Measurements from ENCODE around the gene NME5.

Gene NME5

DNA sequence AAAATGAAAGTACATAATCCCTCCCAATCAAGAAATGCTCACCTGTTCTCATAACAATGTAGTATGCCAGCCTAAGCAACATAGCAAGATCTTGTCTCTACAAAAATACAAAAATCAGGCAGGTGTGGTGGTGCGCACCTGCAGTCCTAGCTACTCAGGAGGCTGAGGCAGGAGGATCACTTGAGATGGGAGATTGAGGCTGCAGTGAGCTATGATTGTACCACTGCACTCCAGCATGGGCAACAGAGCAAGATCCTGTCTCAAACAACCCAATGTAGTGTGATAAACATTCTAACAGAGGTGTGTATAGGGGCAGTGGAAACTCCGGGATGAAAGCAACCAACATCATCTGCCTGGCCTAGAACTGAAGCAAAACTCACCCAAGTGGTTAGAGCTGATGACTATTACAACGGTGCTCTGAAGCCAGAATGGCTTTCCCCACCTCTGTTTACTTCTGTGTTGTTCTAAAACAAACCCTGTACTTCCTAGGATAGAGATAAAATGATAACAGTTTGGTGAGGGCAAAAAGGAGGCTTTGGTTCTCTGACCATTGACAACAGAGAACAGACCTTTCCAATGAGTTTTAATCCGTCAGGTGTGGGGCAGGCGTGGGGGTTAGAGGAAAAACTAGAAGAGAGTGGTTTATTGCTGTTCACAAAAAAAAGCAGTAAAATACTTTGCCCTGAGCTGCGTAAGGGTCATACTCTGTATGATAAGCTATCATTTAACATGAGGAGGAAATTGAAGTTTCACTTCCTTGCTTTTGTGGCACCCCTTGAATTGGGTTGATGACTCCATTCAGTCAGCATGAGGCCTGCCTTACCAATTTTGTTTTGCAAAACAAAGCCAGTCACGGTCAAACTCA lies 36.5 kb downstream of the NME5 start:
- in situ Hi-C loops (cut with HindIII; ENCODE audit: low sequenced_read_pairs) = no loop called here
- TF ChIP-seq, protein P1, sequence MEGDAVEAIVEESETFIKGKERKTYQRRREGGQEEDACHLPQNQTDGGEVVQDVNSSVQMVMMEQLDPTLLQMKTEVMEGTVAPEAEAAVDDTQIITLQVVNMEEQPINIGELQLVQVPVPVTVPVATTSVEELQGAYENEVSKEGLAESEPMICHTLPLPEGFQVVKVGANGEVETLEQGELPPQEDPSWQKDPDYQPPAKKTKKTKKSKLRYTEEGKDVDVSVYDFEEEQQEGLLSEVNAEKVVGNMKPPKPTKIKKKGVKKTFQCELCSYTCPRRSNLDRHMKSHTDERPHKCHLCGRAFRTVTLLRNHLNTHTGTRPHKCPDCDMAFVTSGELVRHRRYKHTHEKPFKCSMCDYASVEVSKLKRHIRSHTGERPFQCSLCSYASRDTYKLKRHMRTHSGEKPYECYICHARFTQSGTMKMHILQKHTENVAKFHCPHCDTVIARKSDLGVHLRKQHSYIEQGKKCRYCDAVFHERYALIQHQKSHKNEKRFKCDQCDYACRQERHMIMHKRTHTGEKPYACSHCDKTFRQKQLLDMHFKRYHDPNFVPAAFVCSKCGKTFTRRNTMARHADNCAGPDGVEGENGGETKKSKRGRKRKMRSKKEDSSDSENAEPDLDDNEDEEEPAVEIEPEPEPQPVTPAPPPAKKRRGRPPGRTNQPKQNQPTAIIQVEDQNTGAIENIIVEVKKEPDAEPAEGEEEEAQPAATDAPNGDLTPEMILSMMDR (IDR thresholded peaks at IDR 0.05; ENCODE audit: low read depth, low read length, missing control alignments) = no peak
- no peak for DNase-seq (ENCODE audit: low read depth)
- no peak overlapping the region for H3K4me3 ChIP-seq (ENCODE audit: low read depth, low read length)

DNA sequence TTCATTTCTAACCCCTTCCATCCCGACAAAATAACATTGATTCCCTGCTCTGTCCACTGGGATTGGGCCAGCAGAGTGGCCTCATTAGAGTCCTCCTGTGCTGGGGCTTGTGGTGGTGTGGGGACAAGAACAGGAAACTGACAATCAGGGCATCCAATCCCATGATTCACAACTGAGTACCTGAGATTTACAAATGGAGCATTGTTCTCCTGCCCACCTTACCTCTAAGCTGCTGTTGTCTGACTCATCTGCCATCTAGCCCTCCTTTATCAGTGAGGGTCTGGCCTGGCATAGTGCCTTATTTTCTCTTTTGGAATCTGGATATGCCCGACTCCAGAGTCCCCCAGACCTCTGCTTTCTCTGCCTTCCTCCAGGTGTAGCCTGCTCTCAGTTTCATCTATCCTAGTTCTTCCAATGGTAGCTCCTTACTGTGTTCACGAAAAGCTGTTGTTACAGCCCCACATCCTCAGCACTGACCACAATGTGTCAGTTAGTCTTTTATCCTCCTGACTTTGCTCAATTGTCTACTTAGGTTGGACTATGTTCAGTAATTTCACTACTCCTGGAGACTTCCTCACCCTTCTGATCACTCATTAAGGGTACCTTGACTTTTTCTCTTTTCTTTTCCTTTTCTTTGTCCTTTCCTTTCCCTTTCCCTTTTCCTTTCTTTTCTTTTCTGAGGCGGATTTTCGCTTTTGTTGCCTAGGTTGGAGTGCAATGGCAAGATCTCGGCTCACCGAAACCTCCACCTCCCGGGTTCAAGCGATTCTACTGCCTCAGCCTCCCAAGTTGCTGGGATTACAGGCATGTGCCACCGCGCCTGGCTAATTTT lies 42.0 kb downstream of the NME5 start:
- TF ChIP-seq, protein P1 (IDR thresholded peaks at IDR 0.05; ENCODE audit: low read depth, low read length, missing control alignments) = no peak
- H3K4me3 ChIP-seq (ENCODE audit: low read depth, low read length) = no peak overlapping the region
- DNase-seq (ENCODE audit: low read depth) = no peak
- in situ Hi-C loops (cut with HindIII; ENCODE audit: low sequenced_read_pairs) = no loop called here

DNA sequence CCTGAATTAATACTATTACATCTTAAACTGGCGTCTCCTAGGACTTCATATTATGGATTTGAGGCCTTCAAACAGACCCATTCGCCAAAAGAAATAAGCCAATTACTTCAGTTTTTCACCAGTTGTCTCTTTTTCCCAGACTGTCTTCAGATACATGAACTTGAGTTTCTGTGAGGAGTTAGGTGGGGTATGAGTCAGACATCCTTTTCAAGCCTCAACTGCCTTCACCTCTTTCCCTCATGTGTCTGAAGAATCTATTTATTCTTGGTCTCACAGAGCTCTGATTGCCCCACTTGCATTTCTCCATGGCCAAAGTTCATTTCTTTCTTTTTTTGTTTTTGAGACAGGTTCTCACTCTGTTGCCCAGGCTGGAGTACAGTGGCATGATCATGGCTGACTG lies 42.9 kb downstream of the NME5 start:
- TF ChIP-seq, protein P1 (IDR thresholded peaks at IDR 0.05; ENCODE audit: low read depth, low read length, missing control alignments) = no peak
- in situ Hi-C loops (cut with HindIII; ENCODE audit: low sequenced_read_pairs) = no loop called here
- no peak overlapping the region for H3K4me3 ChIP-seq (ENCODE audit: low read depth, low read length)
- no peak for DNase-seq (ENCODE audit: low read depth)

DNA sequence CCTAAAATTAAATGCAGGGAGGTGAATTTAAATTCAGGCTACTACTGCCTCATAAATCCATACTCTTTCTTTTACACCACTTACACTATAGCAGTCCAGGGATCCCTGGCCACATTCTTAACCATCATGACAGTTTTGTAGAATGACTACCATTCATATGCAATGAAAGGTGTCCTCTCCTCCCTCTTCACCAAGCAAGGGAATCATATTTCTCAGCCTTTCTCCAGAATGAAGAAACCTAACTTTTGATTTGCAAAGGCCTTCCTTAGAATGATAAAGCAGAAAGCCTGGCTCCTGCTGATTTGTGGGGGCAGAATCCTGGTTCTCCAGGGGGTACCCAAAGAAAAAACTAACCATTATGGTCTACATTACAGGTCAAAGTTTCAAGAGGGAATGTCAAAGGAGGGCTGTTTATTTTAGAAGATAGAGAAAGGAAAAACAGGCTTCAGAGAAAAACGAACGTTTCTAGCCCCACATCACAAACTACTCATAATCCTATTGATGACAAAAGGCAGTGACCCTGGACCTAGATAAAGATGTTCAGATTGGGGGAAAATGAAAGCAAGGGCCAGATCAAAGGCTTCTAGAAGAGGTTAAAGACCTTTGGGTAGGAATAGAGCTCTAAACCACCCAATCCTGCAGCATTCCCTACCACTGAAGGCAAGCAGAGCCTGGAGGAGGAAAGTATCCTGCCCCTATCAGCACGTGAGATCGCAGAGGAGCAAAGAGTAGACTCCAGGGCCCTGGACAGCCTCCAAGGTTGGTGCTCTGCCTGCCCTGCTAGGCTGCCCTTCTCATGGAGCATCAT lies 43.9 kb downstream of the NME5 start:
- no peak for DNase-seq (ENCODE audit: low read depth)
- in situ Hi-C loops (cut with HindIII; ENCODE audit: low sequenced_read_pairs) = no loop called here
- no peak overlapping the region for H3K4me3 ChIP-seq (ENCODE audit: low read depth, low read length)
- TF ChIP-seq, protein P1 (IDR thresholded peaks at IDR 0.05; ENCODE audit: low read depth, low read length, missing control alignments) = no peak

DNA sequence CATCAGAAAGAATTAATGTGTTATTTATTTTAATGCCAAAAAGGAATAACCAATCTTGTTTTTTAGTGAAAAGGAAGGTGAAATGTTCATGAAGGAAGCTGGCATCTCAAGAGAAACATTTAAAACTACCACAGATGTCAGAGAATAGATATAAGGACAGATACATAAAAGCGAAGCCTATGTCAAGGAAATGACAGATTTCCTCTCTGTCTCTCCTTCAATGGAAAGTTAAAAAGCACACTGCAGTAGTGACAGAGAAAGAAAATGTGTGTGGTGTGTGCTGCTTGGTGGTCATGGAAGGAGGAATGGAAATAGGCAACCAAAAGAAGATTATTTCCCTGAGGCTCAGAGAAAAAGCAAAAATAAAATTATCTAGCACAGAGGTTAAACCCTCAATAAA lies 46.2 kb downstream of the NME5 start:
- in situ Hi-C loops (cut with HindIII; ENCODE audit: low sequenced_read_pairs) = no loop called here
- TF ChIP-seq, protein P1 (IDR thresholded peaks at IDR 0.05; ENCODE audit: low read depth, low read length, missing control alignments) = no peak
- no peak overlapping the region for H3K4me3 ChIP-seq (ENCODE audit: low read depth, low read length)
- DNase-seq (ENCODE audit: low read depth) = no peak

DNA sequence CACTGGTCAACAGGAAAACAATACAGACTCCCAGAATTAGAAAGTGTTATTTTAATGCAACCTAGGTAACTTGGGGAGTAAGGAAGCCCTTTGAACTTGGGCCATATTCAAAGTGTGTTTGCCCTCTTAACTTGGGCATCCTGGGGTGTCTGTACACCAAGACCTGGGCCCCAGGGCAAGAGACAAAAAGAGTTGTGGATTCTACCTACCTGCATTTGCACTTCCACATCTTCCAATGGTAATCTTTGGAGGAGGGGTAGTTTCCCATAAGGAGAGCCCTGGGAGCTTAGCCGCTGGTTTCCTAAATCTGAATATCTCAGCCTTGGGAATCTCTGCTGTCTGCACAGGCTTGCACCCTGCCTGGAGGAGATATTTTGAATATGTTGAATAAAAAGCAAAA lies 46.9 kb downstream of the NME5 start:
- TF ChIP-seq, protein P1 (IDR thresholded peaks at IDR 0.05; ENCODE audit: low read depth, low read length, missing control alignments) = no peak
- no peak for DNase-seq (ENCODE audit: low read depth)
- no peak overlapping the region for H3K4me3 ChIP-seq (ENCODE audit: low read depth, low read length)
- in situ Hi-C loops (cut with HindIII; ENCODE audit: low sequenced_read_pairs) = no loop called here
